GM23338 (cell line): Measurements from ENCODE around the gene KRTAP1-4. TPM values are rescaled to one million over a fixed set of nuclear protein-coding genes. Genes with fewer than 3 reads are reported as not detected.

Experiments used
- ATAC-seq: fragments of 200-7000 bp; cut with Tn5 transposase; 3 replicates; pipeline ENCODE4 v1.9.1; 2020
- DNase-seq: peaks from one replicate; pipeline ENCODE4 v3.0.0-alpha.2; 2015; ENCODE audit warnings: low spot score
- H2AFZ ChIP-seq: fragments of 200-600 bp; sonication (generic); 2 replicates; pipeline ENCODE4 v1.8.0; 2016; ENCODE audit warnings: antibody characterized with exemption, mild to moderate bottlenecking, moderate library complexity
- H3F3A ChIP-seq: fragments of 200-600 bp; sonication (generic); replicated peaks from 2 replicates; pipeline ENCODE4 v1.8.0; 2017; ENCODE audit warnings: antibody characterized with exemption, mixed run types, low read depth
- H3K27ac ChIP-seq: fragments of 200-600 bp; sonication (generic); 2 replicates; pipeline ENCODE4 v1.6.1; 2016; ENCODE audit warnings: low read depth
- H3K27me3 ChIP-seq: fragments of 200-600 bp; sonication (generic); 2 replicates; pipeline ENCODE4 v1.8.0; 2016; ENCODE audit warnings: mild to moderate bottlenecking, mixed run types, moderate library complexity; ENCODE audit not compliant: insufficient read depth
- H3K36me3 ChIP-seq: fragments of 200-600 bp; sonication (generic); 2 replicates; pipeline ENCODE4 v1.8.0; 2016; ENCODE audit warnings: mild to moderate bottlenecking; ENCODE audit not compliant: insufficient read depth
- H3K4me1 ChIP-seq: fragments of 200-600 bp; sonication (generic); 2 replicates; pipeline ENCODE4 v1.8.0; 2016; ENCODE audit warnings: mild to moderate bottlenecking, moderate library complexity; ENCODE audit not compliant: insufficient read depth
- H3K4me2 ChIP-seq: fragments of 200-600 bp; sonication (generic); 2 replicates; pipeline ENCODE4 v1.7.1; 2017; ENCODE audit warnings: mixed run types
- H3K4me3 ChIP-seq: fragments of 200-600 bp; sonication (generic); 2 replicates; pipeline ENCODE4 v1.6.1; 2016; ENCODE audit warnings: mixed run types
- H3K79me2 ChIP-seq: fragments of 200-600 bp; sonication (generic); replicated peaks from 2 replicates; pipeline ENCODE4 v1.8.0; 2017; ENCODE audit warnings: mild to moderate bottlenecking; ENCODE audit not compliant: insufficient read depth
- H3K9me2 ChIP-seq: fragments of 200-600 bp; sonication (generic); 2 replicates; pipeline ENCODE4 v1.8.0; 2017; ENCODE audit not compliant: insufficient read depth
- H4K20me1 ChIP-seq: fragments of 200-600 bp; sonication (generic); replicated peaks from 2 replicates; pipeline ENCODE4 v1.8.0; 2017; ENCODE audit warnings: mild to moderate bottlenecking; ENCODE audit not compliant: insufficient read depth
- H3K27ac Mint-ChIP-seq: 2 replicates; pipeline ENCODE4 v1.8.0; 2020; ENCODE audit warnings: inconsistent platforms, mild to moderate bottlenecking, moderate library complexity, mixed read lengths
- H3K27me3 Mint-ChIP-seq: 3 replicates; pipeline ENCODE4 v1.8.0; 2022; ENCODE audit warnings: low read depth, mild to moderate bottlenecking, moderate library complexity, mixed read lengths, inconsistent platforms; ENCODE audit not compliant: insufficient read depth, poor library complexity
- H3K36me3 Mint-ChIP-seq: 3 replicates; pipeline ENCODE4 v1.8.0; 2021; ENCODE audit warnings: low read depth, mild to moderate bottlenecking, inconsistent platforms, moderate library complexity, mixed read lengths
- H3K4me1 Mint-ChIP-seq: 3 replicates; pipeline ENCODE4 v1.8.0; 2020; ENCODE audit warnings: mild to moderate bottlenecking, inconsistent platforms, mixed read lengths
- H3K4me3 Mint-ChIP-seq: 3 replicates; pipeline ENCODE4 v1.8.0; 2021; ENCODE audit warnings: moderate library complexity, mild to moderate bottlenecking, inconsistent platforms, mixed read lengths
- H3K9me3 Mint-ChIP-seq: 3 replicates; pipeline ENCODE4 v1.8.0; 2020; ENCODE audit warnings: moderate library complexity, mild to moderate bottlenecking, inconsistent platforms, mixed read lengths
- CREB1 ChIP-seq: fragments of 250-450 bp; sonication (Bioruptor Pico); IDR thresholded peaks from 2 replicates; pipeline ENCODE4 v1.5.0; 2020; ENCODE audit warnings: low read depth, mild to moderate bottlenecking, moderate library complexity
- ETS1 ChIP-seq: IDR thresholded peaks from 2 replicates; pipeline ENCODE4 v1.6.1; 2016; ENCODE audit warnings: antibody characterized with exemption
- JUNB ChIP-seq: IDR thresholded peaks from one replicate; pipeline ENCODE4 v1.6.1; 2016; ENCODE audit warnings: antibody characterized with exemption; ENCODE audit not compliant: unreplicated experiment
- STAT1 ChIP-seq: IDR thresholded peaks from one replicate; pipeline ENCODE4 v1.6.1; 2016; ENCODE audit warnings: antibody characterized with exemption; ENCODE audit not compliant: unreplicated experiment
- ZNF331 ChIP-seq: fragments of 250-450 bp; sonication (Bioruptor Pico); IDR thresholded peaks from 2 replicates; pipeline ENCODE4 v1.5.0; 2020; ENCODE audit warnings: low read depth, mild to moderate bottlenecking, moderate library complexity
- ZNF462 ChIP-seq: fragments of 250-450 bp; sonication (Bioruptor Pico); IDR thresholded peaks from 2 replicates; pipeline ENCODE4 v1.5.0; 2020; ENCODE audit warnings: mild to moderate bottlenecking, moderate library complexity
- polyA plus RNA-seq: library from polyadenylated mRNA; unstranded; fragments of >200 nt; fragmentation: Nextera tagmentation; extraction: Ambion mirVana; gene quantifications from 2 replicates; pipeline ENCODE4 v1.2.1, GENCODE V29; 2016
- total RNA-seq: library from RNA; depleted of rRNA; stranded (reverse); fragments of >200 nt; shearing (Covaris generic); gene quantifications from 2 replicates; pipeline ENCODE4 v1.2.3, GENCODE V29; 2014

KRTAP1-4 gene
- total and polyA plus RNA-seq, 2 experiments from 2014 or later = not detected

DNA sequence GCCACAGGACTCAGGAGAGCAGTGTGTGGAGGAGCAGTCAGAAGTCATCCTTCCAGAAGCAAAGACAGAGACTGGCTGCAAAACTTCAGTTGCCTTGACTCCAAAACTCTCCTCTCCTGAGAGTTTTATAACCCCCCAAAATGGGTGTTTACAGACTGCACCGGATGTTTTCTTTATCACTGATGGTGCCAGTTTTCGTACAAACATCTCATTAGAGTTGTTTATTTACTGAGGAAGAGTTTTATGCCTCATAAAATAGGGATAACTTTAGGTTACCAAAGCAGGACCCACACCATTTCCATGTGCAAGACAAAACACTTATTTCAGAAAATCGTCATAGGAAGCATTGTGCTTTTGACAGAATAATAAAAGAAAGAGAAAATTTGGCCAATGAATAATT lies 45.8 kb downstream of the KRTAP1-4 start, which contains the start of gene KRT40 (continued):
- TF ChIP-seq ZNF462 (CRISPR knock-in tag) = no peak
- no peak for TF ChIP-seq ETS1
- no peak for TF ChIP-seq ZNF331 (CRISPR knock-in tag)

- H3K36me3 ChIP-seq = no peaks in the 10 kb centered on the region
- no peak overlapping the region for H3K4me2 ChIP-seq
- H3F3A ChIP-seq = no peaks in the 10 kb centered on the region
- no peak overlapping the region for H2AFZ ChIP-seq
- Mint-ChIP-seq H3K27me3 (peaks cover 6% of the 10 kb centered on the region), H3K9me3 (no peaks in the 10 kb centered on the region), H3K27ac (no peak overlapping the region), H3K36me3 (no peaks in the 10 kb centered on the region), H3K4me3 (no peak overlapping the region), H3K4me1 (peaks cover 11% of the 10 kb centered on the region; the same call in 2 of the 3 replicates)
- H3K4me3 ChIP-seq = no peak overlapping the region
- H3K4me1 ChIP-seq = 0 out of 2 replicates have a peak, but pooled peaks cover 3% of the 10 kb centered on the region
- H3K27me3 ChIP-seq = no peaks in the 10 kb centered on the region
- no peak overlapping the region for H3K27ac ChIP-seq
- ATAC-seq (no peak), DNase-seq (no peak)
- H3K79me2 ChIP-seq = no peaks in the 10 kb centered on the region
- H3K9me2 ChIP-seq = 0 out of 2 replicates have a peak, but pooled peaks cover 3% of the 10 kb centered on the region
- no peaks in the 10 kb centered on the region for H4K20me1 ChIP-seq
- TF ChIP-seq ZNF462 (CRISPR knock-in tag) (no peak), CREB1 (CRISPR knock-in tag) (no peak), ETS1 (no peak), JUNB (no peak), STAT1 (no peak), ZNF331 (CRISPR knock-in tag) (no peak)
These were observed 48.9 kb downstream of the KRTAP1-4 start for GRCh38 chr17:40981115-40981514.
